B cell (primary cell): ENCODE results near the gene TSC22D1. TPM values are rescaled to one million over a fixed set of nuclear protein-coding genes. Genes with fewer than 3 reads are reported as not detected.

Experiments
- ATAC-seq: fragments of 200-7000 bp; cut with Tn5 transposase; one replicate; pipeline ENCODE4 v1.10.0; 2021; ENCODE audit warnings: low read depth, mild to moderate bottlenecking, moderate number of reproducible peaks, moderate library complexity
- CTCF ChIA-PET: fragments of 350-600 bp; sonication (Branson Sonifier 250); formaldehyde crosslinking; loops from one replicate; lab custom pipeline; 2021; ENCODE audit warnings: antibody characterized with exemption, inconsistent platforms; lab: Charles Lee
- POLR2A ChIA-PET: fragments of 350-600 bp; sonication (Branson Sonifier 250); formaldehyde crosslinking; loops from one replicate; lab custom pipeline; 2021; ENCODE audit warnings: antibody characterized with exemption; lab: Charles Lee
- DNase-seq: peaks from one replicate; pipeline ENCODE4 v3.0.0; 2013
- H2AFZ ChIP-seq: 2 replicates; pipeline ENCODE4 v1.6.1; 2012; ENCODE audit warnings: mild to moderate bottlenecking, low read depth, low read length; ENCODE audit not compliant: insufficient read depth, poor library complexity, severe bottlenecking
- H3K27ac ChIP-seq, 2 donors: 1 replicate in 1 of 2; 2 replicates in 1 of 2; pipeline ENCODE4 v1.5.1; 2012 to 2013; ENCODE audit warnings: low read length in 2 of 2, mild to moderate bottlenecking in 2 of 2, moderate library complexity in 1 of 2
- H3K27me3 ChIP-seq, 4 experiments: fragments of 200-600 bp in 1 of 4; sonication (generic) in 1 of 4; replicated peaks in 1 of 4; 1 replicate in 2 of 4; 2 replicates in 2 of 4; pipeline versions ENCODE4 v1.6.1 to v1.7.0; 2013 to 2016; ENCODE audit warnings: low read length in 3 of 4, mild to moderate bottlenecking in 2 of 4, mixed read lengths in 1 of 4, moderate library complexity in 1 of 4; ENCODE audit not compliant: insufficient read depth in 4 of 4, control insufficient read depth in 3 of 4; ENCODE audit errors: control extremely low read depth in 1 of 4
- H3K36me3 ChIP-seq, 2 experiments: replicated peaks in 1 of 2; 1 replicate in 1 of 2; 2 replicates in 1 of 2; pipeline versions ENCODE4 v1.6.1 to v1.7.1; 2013; ENCODE audit warnings: low read length in 1 of 2; ENCODE audit not compliant: insufficient read depth in 2 of 2, control insufficient read depth in 1 of 2; ENCODE audit errors: control extremely low read depth in 1 of 2, extremely low read depth in 1 of 2
- H3K4me1 ChIP-seq, 2 donors: fragments of 200-600 bp in 1 of 2; sonication (generic) in 1 of 2; 1 replicate in 1 of 2; 2 replicates in 1 of 2; pipeline versions ENCODE4 v1.5.1 to v1.6.1; 2013 to 2017; ENCODE audit warnings: low read length in 2 of 2; ENCODE audit not compliant: control insufficient read depth in 2 of 2, insufficient read depth in 2 of 2
- H3K4me2 ChIP-seq: replicated peaks from 2 replicates; pipeline ENCODE3; 2012; ENCODE audit warnings: mild to moderate bottlenecking, low read depth, low read length; ENCODE audit not compliant: poor library complexity, severe bottlenecking
- H3K4me3 ChIP-seq, 5 experiments: fragments of 200-600 bp in 1 of 5; sonication (generic) in 1 of 5; 1 replicate in 3 of 5; 2 replicates in 2 of 5; pipeline versions ENCODE4 v1.5.1 to v1.7.0; 2011 to 2016; ENCODE audit warnings: low read length in 4 of 5, mild to moderate bottlenecking in 4 of 5, low read depth in 2 of 5, control low read depth in 1 of 5, moderate library complexity in 1 of 5; ENCODE audit not compliant: insufficient read depth in 1 of 5; ENCODE audit errors: control extremely low read depth in 1 of 5, extremely low read depth in 1 of 5
- H3K79me2 ChIP-seq: fragments of 200-600 bp; sonication (generic); one replicate; pipeline ENCODE4 v1.6.0; 2016; ENCODE audit warnings: low read length; ENCODE audit not compliant: control insufficient read depth, insufficient read depth
- H3K9ac ChIP-seq: fragments of 200-600 bp; sonication (generic); 2 replicates; pipeline ENCODE4 v1.6.1; 2017; ENCODE audit warnings: mild to moderate bottlenecking, low read length, moderate library complexity
- H3K9me3 ChIP-seq, 3 donors: one replicate each; pipeline versions ENCODE4 v1.6.1 to v1.7.1; 2013; ENCODE audit warnings: low read length in 2 of 3; ENCODE audit not compliant: control insufficient read depth in 2 of 3, insufficient read depth in 1 of 3; ENCODE audit errors: control extremely low read depth in 1 of 3
- H4K20me1 ChIP-seq: 2 replicates; pipeline ENCODE4 v1.6.0; 2012; ENCODE audit warnings: mild to moderate bottlenecking, low read length; ENCODE audit not compliant: insufficient read depth, control insufficient read depth, poor library complexity, severe bottlenecking
- H3K27ac Mint-ChIP-seq: one replicate; pipeline ENCODE4 v1.8.0; 2021; ENCODE audit warnings: mixed read lengths
- H3K27me3 Mint-ChIP-seq: one replicate; pipeline ENCODE4 v1.8.0; 2021; ENCODE audit warnings: mixed read lengths
- H3K4me1 Mint-ChIP-seq: one replicate; pipeline ENCODE4 v1.8.0; 2021; ENCODE audit warnings: mixed read lengths
- H3K4me3 Mint-ChIP-seq: one replicate; pipeline ENCODE4 v1.8.0; 2021; ENCODE audit warnings: mixed read lengths
- H3K9me3 Mint-ChIP-seq: one replicate; pipeline ENCODE4 v1.8.0; 2022; ENCODE audit warnings: mixed read lengths; ENCODE audit not compliant: insufficient read depth
- EZH2 ChIP-seq: IDR thresholded peaks from 2 replicates; pipeline ENCODE4 v1.6.1; 2012; ENCODE audit warnings: borderline replicate concordance, low read depth, mild to moderate bottlenecking, moderate library complexity, low read length; ENCODE audit not compliant: insufficient read depth, poor library complexity, severe bottlenecking
- WGBS: methylation state at CpG from one replicate; pipeline ENCODE4 v1.1.5; 2013; ENCODE audit warnings: missing lambda C conversion rate; ENCODE audit not compliant: insufficient coverage; 5-methylcytosine and 5-hydroxymethylcytosine counted together
- intact Hi-C: fragments of 100-400 bp; cut with micrococcal nuclease; formaldehyde crosslinking; loops from one replicate; pipeline ENCODE4 v1.10.0; 2022
- polyA plus RNA-seq: library from polyadenylated mRNA; depleted of rRNA; stranded (reverse); fragments of >200 nt; gene quantifications from 2 replicates; pipeline ENCODE4 v1.2.3, GENCODE V29; 2012
- total RNA-seq, 2 donors: library from RNA; stranded (reverse); fragments of 120-200 nt in 1 of 2; gene quantifications; 1 replicate in 1 of 2; 2 replicates in 1 of 2; pipeline versions ENCODE4 v1.2.3 to v1.2.4, GENCODE V29; 2013 to 2022
- TF ChIP-seq, protein P1 (sequence below): fragments of 200-600 bp; IDR thresholded peaks from one replicate; pipeline ENCODE4 v1.8.0; 2022; ENCODE audit warnings: antibody characterized with exemption, mild to moderate bottlenecking

TSC22D1 gene
- total and polyA plus RNA-seq, 2 donors (not counting 1 experiment from before 2014, with no cell fraction given) = 7.0 to 36.6 TPM

DNA sequence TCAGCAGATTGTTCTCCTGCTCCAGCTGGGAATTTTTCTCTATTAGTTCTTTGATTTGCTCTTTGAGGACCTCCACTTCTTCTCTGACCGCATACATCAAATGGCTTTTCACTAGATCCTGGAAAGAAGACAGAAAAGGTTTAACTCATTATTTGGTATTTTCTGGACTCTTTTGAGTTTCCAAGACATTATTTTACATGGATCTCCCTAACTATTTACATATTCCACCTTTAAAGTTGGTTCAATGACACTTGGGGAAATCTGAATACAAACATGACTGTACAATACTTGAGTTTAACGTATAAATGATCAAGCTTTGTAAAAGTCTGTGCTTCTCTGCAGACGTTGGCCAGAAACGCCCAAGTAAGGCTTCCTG is 141.4 kb downstream of the TSC22D1 start:
- peak overlapping the region; percentile 89 for H3K4me3 Mint-ChIP-seq
- peaks cover 29% of the 10 kb centered on the region for H3K4me1 Mint-ChIP-seq
- peak overlapping the region; percentile 36 to 90 (median 62) for H3K4me3 ChIP-seq
- TF ChIP-seq, protein P1, sequence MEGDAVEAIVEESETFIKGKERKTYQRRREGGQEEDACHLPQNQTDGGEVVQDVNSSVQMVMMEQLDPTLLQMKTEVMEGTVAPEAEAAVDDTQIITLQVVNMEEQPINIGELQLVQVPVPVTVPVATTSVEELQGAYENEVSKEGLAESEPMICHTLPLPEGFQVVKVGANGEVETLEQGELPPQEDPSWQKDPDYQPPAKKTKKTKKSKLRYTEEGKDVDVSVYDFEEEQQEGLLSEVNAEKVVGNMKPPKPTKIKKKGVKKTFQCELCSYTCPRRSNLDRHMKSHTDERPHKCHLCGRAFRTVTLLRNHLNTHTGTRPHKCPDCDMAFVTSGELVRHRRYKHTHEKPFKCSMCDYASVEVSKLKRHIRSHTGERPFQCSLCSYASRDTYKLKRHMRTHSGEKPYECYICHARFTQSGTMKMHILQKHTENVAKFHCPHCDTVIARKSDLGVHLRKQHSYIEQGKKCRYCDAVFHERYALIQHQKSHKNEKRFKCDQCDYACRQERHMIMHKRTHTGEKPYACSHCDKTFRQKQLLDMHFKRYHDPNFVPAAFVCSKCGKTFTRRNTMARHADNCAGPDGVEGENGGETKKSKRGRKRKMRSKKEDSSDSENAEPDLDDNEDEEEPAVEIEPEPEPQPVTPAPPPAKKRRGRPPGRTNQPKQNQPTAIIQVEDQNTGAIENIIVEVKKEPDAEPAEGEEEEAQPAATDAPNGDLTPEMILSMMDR = no peak
- no peak for TF ChIP-seq EZH2
- H3K36me3 ChIP-seq = no peaks in the 10 kb centered on the region
- intact Hi-C loops = loop anchor here (1.0 kb wide), 3 partner anchors 175 to 555 kb away; partner anchors contain the start of genes CCDC122 and LACC1
- 0% methylated on average over 3 of the region's 4 CpGs for WGBS
- peaks cover 22 to 30% of the 10 kb centered on the region in 2 donors for H3K4me1 ChIP-seq
- peak overlapping the region in 1 of 2 donors; percentile 46 for H3K27ac ChIP-seq
- no peak for DNase-seq
- CTCF ChIA-PET = interaction anchor here (0.6 to 12.2 kb wide), 8 partner anchors 15 to 528 kb away, joined by 3 to 260 read pairs (median 4); no protein-coding TSS in a partner anchor
- no peaks in the 10 kb centered on the region for H3K79me2 ChIP-seq
- H3K27me3 ChIP-seq = peaks cover 0 to 16% (median 0%) of the 10 kb centered on the region in 4 experiments
- H3K9ac ChIP-seq = peak overlapping the region; percentile 80
- no peaks in the 10 kb centered on the region for H4K20me1 ChIP-seq
- no peak for ATAC-seq
- H3K4me2 ChIP-seq = peak overlapping the region; percentile 94
- peak overlapping the region; percentile 77 for H2AFZ ChIP-seq
- POLR2A ChIA-PET = interaction anchor here (0.8 kb wide), 1 partner anchor 17 kb away, joined by 3 read pairs; no protein-coding TSS in a partner anchor
- H3K27ac Mint-ChIP-seq = no peak overlapping the region
- no peaks in the 10 kb centered on the region for H3K9me3 ChIP-seq
- peaks cover 11% of the 10 kb centered on the region for H3K27me3 Mint-ChIP-seq
- H3K9me3 Mint-ChIP-seq = no peaks in the 10 kb centered on the region
